Measurements from ENCODE around the gene PSAP. TPM values are rescaled to one million over a fixed set of nuclear protein-coding genes. Genes with fewer than 3 reads are reported as not detected.

The PSAP gene
- total RNA-seq, 1 experiment from 2014 or later: 429 TPM

GRCh38 chr10:71795248-71795647 lies 55.8 kb downstream of the PSAP start:
- Histone ChIP-seq H3K36me3 (ENCODE audit: insufficient read depth, low read length, poor library complexity, severe bottlenecking) (no peaks in the 10 kb centered on the region), H3K9me3 (ENCODE audit: low read depth, low read length, poor library complexity, severe bottlenecking) (no peaks in the 10 kb centered on the region), H3K4me1 (ENCODE audit: insufficient read depth, low read length, poor library complexity, severe bottlenecking) (no peaks in the 10 kb centered on the region), H3K4me3 (ENCODE audit: low read depth, low read length, poor library complexity, severe bottlenecking) (no peak overlapping the region), H3K27me3 (replicated peaks; ENCODE audit: insufficient read depth, low read depth, low read length, poor library complexity) (no peaks in the 10 kb centered on the region), H3K27ac (ENCODE audit: low read depth, low read length, poor library complexity, severe bottlenecking) (no peak overlapping the region)
- intact Hi-C loops (cut with micrococcal nuclease; ENCODE audit: unreplicated experiment): no loop called here
- no TSS peak for BruUV-seq (replicated peaks)
- CTCF ChIA-PET: no interaction called here
- no peak for DNase-seq (ENCODE audit: low spot score)
- POLR2A ChIA-PET (ENCODE audit: low non-redundant PET): no interaction called here
- no peak for TF ChIP-seq EZH2 (IDR thresholded peaks at IDR 0.05; ENCODE audit: borderline replicate concordance, low read depth, low read length, poor library complexity, severe bottlenecking)

GRCh38 chr10:71790749-71791440 lies 60.2 kb downstream of the PSAP start:
- H3K4me1 ChIP-seq (ENCODE audit: insufficient read depth, low read length, poor library complexity, severe bottlenecking): no peaks in the 10 kb centered on the region
- H3K27ac ChIP-seq (ENCODE audit: low read depth, low read length, poor library complexity, severe bottlenecking): no peak overlapping the region
- CTCF ChIA-PET: no interaction called here
- no TSS peak for BruUV-seq (replicated peaks)
- H3K36me3 ChIP-seq (ENCODE audit: insufficient read depth, low read length, poor library complexity, severe bottlenecking): no peaks in the 10 kb centered on the region
- TF ChIP-seq EZH2 (IDR thresholded peaks at IDR 0.05; ENCODE audit: borderline replicate concordance, low read depth, low read length, poor library complexity, severe bottlenecking) (no peak), CTCF (conservative IDR thresholded peaks at IDR 0.05; ENCODE audit: low read depth, low read length) (no peak)
- POLR2A ChIA-PET (ENCODE audit: low non-redundant PET): no interaction called here
- intact Hi-C loops (cut with micrococcal nuclease; ENCODE audit: unreplicated experiment): no loop called here
- no peaks in the 10 kb centered on the region for H3K27me3 ChIP-seq (replicated peaks; ENCODE audit: insufficient read depth, low read depth, low read length, poor library complexity)
- no peak for DNase-seq (ENCODE audit: low spot score)
- no peak overlapping the region for H3K4me3 ChIP-seq (ENCODE audit: low read depth, low read length, poor library complexity, severe bottlenecking)
- H3K9me3 ChIP-seq (ENCODE audit: low read depth, low read length, poor library complexity, severe bottlenecking): no peaks in the 10 kb centered on the region

- H3K4me1 ChIP-seq (ENCODE audit: insufficient read depth, low read length, poor library complexity, severe bottlenecking): no peaks in the 10 kb centered on the region
- H3K36me3 ChIP-seq (ENCODE audit: insufficient read depth, low read length, poor library complexity, severe bottlenecking): no peaks in the 10 kb centered on the region
- no peak overlapping the region for H3K27ac ChIP-seq (ENCODE audit: low read depth, low read length, poor library complexity, severe bottlenecking)
- H3K27me3 ChIP-seq (replicated peaks; ENCODE audit: insufficient read depth, low read depth, low read length, poor library complexity): no peaks in the 10 kb centered on the region
- no peak for TF ChIP-seq CTCF (conservative IDR thresholded peaks at IDR 0.05; ENCODE audit: low read depth, low read length)
- TF ChIP-seq EZH2 (IDR thresholded peaks at IDR 0.05; ENCODE audit: borderline replicate concordance, low read depth, low read length, poor library complexity, severe bottlenecking): no peak
- ChIA-PET CTCF (no interaction called here), POLR2A (ENCODE audit: low non-redundant PET) (no interaction called here)
- no peak overlapping the region for H3K4me3 ChIP-seq (ENCODE audit: low read depth, low read length, poor library complexity, severe bottlenecking)
- no peak for DNase-seq (ENCODE audit: low spot score)
- H3K9me3 ChIP-seq (ENCODE audit: low read depth, low read length, poor library complexity, severe bottlenecking): no peaks in the 10 kb centered on the region
- BruUV-seq (replicated peaks): no TSS peak
- intact Hi-C loops (cut with micrococcal nuclease; ENCODE audit: unreplicated experiment): no loop called here
Observed at GRCh38 chr10:71789871-71790270, 61.2 kb downstream of the PSAP start.

DNA sequence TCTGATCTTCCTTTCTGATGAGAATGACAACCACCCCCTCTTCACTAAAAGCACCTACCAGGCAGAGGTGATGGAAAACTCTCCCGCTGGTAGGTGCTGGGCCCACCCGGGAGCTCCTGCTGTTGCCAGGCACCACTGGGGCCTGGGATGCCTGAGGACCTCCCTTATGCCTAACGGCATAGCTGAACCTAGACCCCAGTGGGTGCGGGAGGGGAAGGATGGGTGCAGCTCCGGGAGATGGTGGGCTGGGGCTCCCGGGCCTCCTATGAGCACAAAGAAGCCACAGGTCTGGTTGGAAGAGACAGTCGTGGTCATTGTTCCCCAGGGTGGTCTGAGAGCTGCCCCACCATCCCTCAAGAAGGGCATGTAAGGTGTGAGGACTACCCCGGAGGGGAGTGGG lies 62.1 kb downstream of the PSAP start:
- no peaks in the 10 kb centered on the region for H3K27me3 ChIP-seq (replicated peaks; ENCODE audit: insufficient read depth, low read depth, low read length, poor library complexity)
- H3K36me3 ChIP-seq (ENCODE audit: insufficient read depth, low read length, poor library complexity, severe bottlenecking): no peaks in the 10 kb centered on the region
- no TSS peak for BruUV-seq (replicated peaks)
- no peak overlapping the region for H3K27ac ChIP-seq (ENCODE audit: low read depth, low read length, poor library complexity, severe bottlenecking)
- no peaks in the 10 kb centered on the region for H3K9me3 ChIP-seq (ENCODE audit: low read depth, low read length, poor library complexity, severe bottlenecking)
- H3K4me1 ChIP-seq (ENCODE audit: insufficient read depth, low read length, poor library complexity, severe bottlenecking): no peaks in the 10 kb centered on the region
- TF ChIP-seq CTCF (conservative IDR thresholded peaks at IDR 0.05; ENCODE audit: low read depth, low read length) (no peak), EZH2 (IDR thresholded peaks at IDR 0.05; ENCODE audit: borderline replicate concordance, low read depth, low read length, poor library complexity, severe bottlenecking) (no peak)
- POLR2A ChIA-PET (ENCODE audit: low non-redundant PET): no interaction called here
- CTCF ChIA-PET: no interaction called here
- no peak overlapping the region for H3K4me3 ChIP-seq (ENCODE audit: low read depth, low read length, poor library complexity, severe bottlenecking)
- intact Hi-C loops (cut with micrococcal nuclease; ENCODE audit: unreplicated experiment): no loop called here
- no peak for DNase-seq (ENCODE audit: low spot score)
